ENCODE data around the gene ARHGAP6. TPM values are rescaled to one million over a fixed set of nuclear protein-coding genes. Genes with fewer than 3 reads are reported as not detected.

The ARHGAP6 gene
- total RNA-seq, 1 experiment from 2014 or later, result 0.07 TPM

GRCh38 chrX:11535156-11535919 lies 130.4 kb downstream of the ARHGAP6 start:
- H3K23me2 ChIP-seq (ENCODE audit: insufficient read length, low read depth, low read length, poor library complexity, severe bottlenecking), result no peaks in the 10 kb centered on the region
- no peak overlapping the region for H2BK15ac ChIP-seq (ENCODE audit: low read depth, low read length)
- H3K27me3 ChIP-seq (ENCODE audit: insufficient read depth, low read length), result peaks cover 4% of the 10 kb centered on the region; the same call in 1 of the 2 replicates
- no peak overlapping the region for H3K56ac ChIP-seq (ENCODE audit: insufficient read length, low read depth, low read length)
- H2BK12ac ChIP-seq (ENCODE audit: insufficient read length, low read depth, low read length), result no peak overlapping the region
- H3K4me2 ChIP-seq (ENCODE audit: insufficient read depth, insufficient read length, low read length), result no peak overlapping the region
- H3K4me1 ChIP-seq (ENCODE audit: insufficient read depth, low read length), result no peaks in the 10 kb centered on the region
- Mint-ChIP-seq H3K4me3 (no peak overlapping the region), H3K9me3 (peaks cover 48 to 55% of the 10 kb centered on the region in 2 experiments), H3K36me3 (ENCODE audit: insufficient read depth in 1 of 3, low read depth in 3 of 3) (no peaks in the 10 kb centered on the region), H3K4me1 (peaks cover 0 to 3% of the 10 kb centered on the region in 2 experiments; a peak in 1 of 4 replicates), H3K27ac (no peak overlapping the region), H3K27me3 (ENCODE audit: low read depth) (peaks cover 34% of the 10 kb centered on the region)
- no CpG with 5 or more reads among the region's 5 CpGs for WGBS (ENCODE audit: extremely low coverage, insufficient read length, low lambda C conversion rate)
- no peak for DNase-seq
- no peak overlapping the region for H2BK5ac ChIP-seq (ENCODE audit: insufficient read length, low read length)
- H2AK5ac ChIP-seq (ENCODE audit: insufficient read length, low read length), result no peak overlapping the region
- H2BK120ac ChIP-seq (ENCODE audit: low read depth, low read length, poor library complexity, severe bottlenecking), result no peak overlapping the region
- TF ChIP-seq CTCF (conservative IDR thresholded peaks at IDR 0.05), result no peak
- H4K91ac ChIP-seq (ENCODE audit: insufficient read length, low read depth, low read length), result no peak overlapping the region
- no peak overlapping the region for H3K14ac ChIP-seq (ENCODE audit: insufficient read depth, low read length)
- no peak overlapping the region for H3K4ac ChIP-seq (ENCODE audit: low read depth, low read length)
- no peaks in the 10 kb centered on the region for H3K9me3 ChIP-seq (ENCODE audit: control insufficient read depth, low read depth, low read length)
- H4K20me1 ChIP-seq (ENCODE audit: control insufficient read depth, insufficient read depth, insufficient read length), result no peaks in the 10 kb centered on the region
- H3T11ph ChIP-seq (ENCODE audit: low read length), result no peak overlapping the region
- H2BK20ac ChIP-seq (ENCODE audit: low read depth, low read length, poor library complexity, severe bottlenecking), result no peak overlapping the region
- H4K5ac ChIP-seq (ENCODE audit: insufficient read length, low read depth, low read length), result no peak overlapping the region
- no peak overlapping the region for H2AFZ ChIP-seq (ENCODE audit: low read length)
- H4K8ac ChIP-seq (replicated peaks; ENCODE audit: insufficient read length, low read depth, low read length), result no peak overlapping the region
- H3K79me1 ChIP-seq (ENCODE audit: insufficient read depth, low read depth, low read length, poor library complexity, severe bottlenecking), result no peaks in the 10 kb centered on the region
- no peaks in the 10 kb centered on the region for H3K79me2 ChIP-seq (ENCODE audit: insufficient read depth, low read length)
- H3K9ac ChIP-seq (ENCODE audit: extremely low read depth, insufficient read length, low read length), result no peak overlapping the region
- no peak overlapping the region for H3K23ac ChIP-seq (ENCODE audit: insufficient read length, low read depth, low read length)
- no peak overlapping the region for H3K18ac ChIP-seq (ENCODE audit: insufficient read length, low read depth, low read length)
- no peak overlapping the region for H3K27ac ChIP-seq (ENCODE audit: insufficient read length, low read depth, low read length)

All from H9 (cell line).